ENCODE measurements around the gene CLTB.

DNA sequence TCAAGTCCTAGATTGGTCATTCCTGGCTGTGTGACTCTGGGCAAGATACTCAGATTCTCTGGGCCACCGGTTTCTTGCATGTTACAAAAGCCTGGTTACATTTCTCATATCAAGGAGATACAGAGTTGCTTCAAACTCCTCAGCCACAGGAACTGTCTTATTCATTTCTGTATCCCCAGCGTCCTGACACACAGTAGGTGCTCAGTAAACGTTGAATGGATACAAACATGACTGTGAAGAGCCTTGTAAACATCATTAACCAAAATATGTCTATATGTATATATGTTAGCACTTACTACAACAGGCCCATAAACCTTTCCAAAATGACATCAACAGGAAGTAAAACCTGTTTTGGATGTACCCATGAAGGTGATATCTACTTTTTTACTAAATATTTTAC is 1.6 kb downstream of the CLTB start:
- TF ChIP-seq, protein P1, sequence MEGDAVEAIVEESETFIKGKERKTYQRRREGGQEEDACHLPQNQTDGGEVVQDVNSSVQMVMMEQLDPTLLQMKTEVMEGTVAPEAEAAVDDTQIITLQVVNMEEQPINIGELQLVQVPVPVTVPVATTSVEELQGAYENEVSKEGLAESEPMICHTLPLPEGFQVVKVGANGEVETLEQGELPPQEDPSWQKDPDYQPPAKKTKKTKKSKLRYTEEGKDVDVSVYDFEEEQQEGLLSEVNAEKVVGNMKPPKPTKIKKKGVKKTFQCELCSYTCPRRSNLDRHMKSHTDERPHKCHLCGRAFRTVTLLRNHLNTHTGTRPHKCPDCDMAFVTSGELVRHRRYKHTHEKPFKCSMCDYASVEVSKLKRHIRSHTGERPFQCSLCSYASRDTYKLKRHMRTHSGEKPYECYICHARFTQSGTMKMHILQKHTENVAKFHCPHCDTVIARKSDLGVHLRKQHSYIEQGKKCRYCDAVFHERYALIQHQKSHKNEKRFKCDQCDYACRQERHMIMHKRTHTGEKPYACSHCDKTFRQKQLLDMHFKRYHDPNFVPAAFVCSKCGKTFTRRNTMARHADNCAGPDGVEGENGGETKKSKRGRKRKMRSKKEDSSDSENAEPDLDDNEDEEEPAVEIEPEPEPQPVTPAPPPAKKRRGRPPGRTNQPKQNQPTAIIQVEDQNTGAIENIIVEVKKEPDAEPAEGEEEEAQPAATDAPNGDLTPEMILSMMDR (IDR thresholded peaks at IDR 0.05 in 2 of 3, conservative IDR thresholded peaks at IDR 0.05 in 1 of 3; ENCODE audit: control insufficient read depth in 2 of 3, extremely low read depth in 1 of 3, insufficient read depth in 1 of 3, low read depth in 3 of 3, low read length in 3 of 3) = no peak
- no peak for TF ChIP-seq HCFC1 (IDR thresholded peaks at IDR 0.05; ENCODE audit: low read length)
- no peak for TF ChIP-seq POLR2A (IDR thresholded peaks at IDR 0.05; ENCODE audit: low read depth, low read length)
- TF ChIP-seq, protein P2, sequence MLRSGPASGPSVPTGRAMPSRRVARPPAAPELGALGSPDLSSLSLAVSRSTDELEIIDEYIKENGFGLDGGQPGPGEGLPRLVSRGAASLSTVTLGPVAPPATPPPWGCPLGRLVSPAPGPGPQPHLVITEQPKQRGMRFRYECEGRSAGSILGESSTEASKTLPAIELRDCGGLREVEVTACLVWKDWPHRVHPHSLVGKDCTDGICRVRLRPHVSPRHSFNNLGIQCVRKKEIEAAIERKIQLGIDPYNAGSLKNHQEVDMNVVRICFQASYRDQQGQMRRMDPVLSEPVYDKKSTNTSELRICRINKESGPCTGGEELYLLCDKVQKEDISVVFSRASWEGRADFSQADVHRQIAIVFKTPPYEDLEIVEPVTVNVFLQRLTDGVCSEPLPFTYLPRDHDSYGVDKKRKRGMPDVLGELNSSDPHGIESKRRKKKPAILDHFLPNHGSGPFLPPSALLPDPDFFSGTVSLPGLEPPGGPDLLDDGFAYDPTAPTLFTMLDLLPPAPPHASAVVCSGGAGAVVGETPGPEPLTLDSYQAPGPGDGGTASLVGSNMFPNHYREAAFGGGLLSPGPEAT (IDR thresholded peaks at IDR 0.05; ENCODE audit: low read depth) = no peak
- no peak for TF ChIP-seq HDAC6 (IDR thresholded peaks at IDR 0.05; ENCODE audit: unreplicated experiment)

All from GM12878 (cell line).